PC-9 (cell line): ENCODE data around the gene CHAC2.

Source experiments
- CTCF ChIP-seq: fragments of 200-600 bp; sonication (generic); conservative IDR thresholded peaks from 2 replicates; pipeline ENCODE4 v1.6.1; 2017; ENCODE audit warnings: mixed run types, antibody characterized with exemption, mild to moderate bottlenecking, moderate library complexity
- EZH2 ChIP-seq: fragments of 200-600 bp; sonication (generic); IDR thresholded peaks from 2 replicates; pipeline ENCODE4 v1.8.0; 2017; ENCODE audit warnings: antibody characterized with exemption, low read depth

GRCh38 chr2:53767405-53768241, at the start of gene CHAC2:
- TF ChIP-seq CTCF (no peak; the same call in none of the 2 replicates), EZH2 (no peak)
